ENCODE measurements around the gene PSIP1. TPM values are rescaled to one million over a fixed set of nuclear protein-coding genes. Genes with fewer than 3 reads are reported as not detected.

The PSIP1 gene
- total RNA-seq, 1 experiment from 2014 or later: 56.2 TPM

DNA sequence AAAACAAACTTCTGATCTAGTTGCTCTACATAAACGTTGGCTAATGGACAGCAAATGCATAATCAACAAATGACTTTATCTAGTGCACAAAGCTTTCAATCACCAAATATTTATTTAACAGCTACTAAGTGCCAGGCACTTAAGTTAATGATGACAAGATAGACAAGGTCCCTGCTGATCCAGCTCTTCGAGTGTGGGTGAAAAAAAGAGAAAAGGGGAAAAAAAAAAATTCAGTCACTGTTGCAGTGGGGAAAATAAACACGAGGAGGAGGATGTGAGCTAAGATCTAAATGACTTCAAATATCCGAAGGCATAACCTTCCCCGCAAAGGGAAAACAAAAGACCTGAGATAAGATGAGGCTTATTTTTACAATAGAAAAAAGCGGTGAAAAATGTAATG, 9.6 kb downstream of the PSIP1 start:
- Mint-ChIP-seq H3K4me3 (ENCODE audit: low read depth, unreplicated experiment) (no peak overlapping the region), H3K27ac (ENCODE audit: unreplicated experiment) (no peak overlapping the region), H3K9me3 (ENCODE audit: low read depth, unreplicated experiment) (no peaks in the 10 kb centered on the region), H3K36me3 (ENCODE audit: insufficient read depth, unreplicated experiment) (peaks cover 4% of the 10 kb centered on the region), H3K4me1 (ENCODE audit: low read depth, unreplicated experiment) (no peaks in the 10 kb centered on the region), H3K27me3 (ENCODE audit: unreplicated experiment) (no peaks in the 10 kb centered on the region)
- CTCF ChIA-PET: interaction anchor here (0.6 kb wide), 1 partner anchor 69 kb away, joined by 3 read pairs; no protein-coding TSS in a partner anchor
- no TSS peak for BruUV-seq (replicated peaks)
- TF ChIP-seq, protein P1, sequence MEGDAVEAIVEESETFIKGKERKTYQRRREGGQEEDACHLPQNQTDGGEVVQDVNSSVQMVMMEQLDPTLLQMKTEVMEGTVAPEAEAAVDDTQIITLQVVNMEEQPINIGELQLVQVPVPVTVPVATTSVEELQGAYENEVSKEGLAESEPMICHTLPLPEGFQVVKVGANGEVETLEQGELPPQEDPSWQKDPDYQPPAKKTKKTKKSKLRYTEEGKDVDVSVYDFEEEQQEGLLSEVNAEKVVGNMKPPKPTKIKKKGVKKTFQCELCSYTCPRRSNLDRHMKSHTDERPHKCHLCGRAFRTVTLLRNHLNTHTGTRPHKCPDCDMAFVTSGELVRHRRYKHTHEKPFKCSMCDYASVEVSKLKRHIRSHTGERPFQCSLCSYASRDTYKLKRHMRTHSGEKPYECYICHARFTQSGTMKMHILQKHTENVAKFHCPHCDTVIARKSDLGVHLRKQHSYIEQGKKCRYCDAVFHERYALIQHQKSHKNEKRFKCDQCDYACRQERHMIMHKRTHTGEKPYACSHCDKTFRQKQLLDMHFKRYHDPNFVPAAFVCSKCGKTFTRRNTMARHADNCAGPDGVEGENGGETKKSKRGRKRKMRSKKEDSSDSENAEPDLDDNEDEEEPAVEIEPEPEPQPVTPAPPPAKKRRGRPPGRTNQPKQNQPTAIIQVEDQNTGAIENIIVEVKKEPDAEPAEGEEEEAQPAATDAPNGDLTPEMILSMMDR (IDR thresholded peaks at IDR 0.05; ENCODE audit: unreplicated experiment): no peak
- intact Hi-C loops (cut with micrococcal nuclease; ENCODE audit: unreplicated experiment): no loop called here
- no peak for DNase-seq

DNA sequence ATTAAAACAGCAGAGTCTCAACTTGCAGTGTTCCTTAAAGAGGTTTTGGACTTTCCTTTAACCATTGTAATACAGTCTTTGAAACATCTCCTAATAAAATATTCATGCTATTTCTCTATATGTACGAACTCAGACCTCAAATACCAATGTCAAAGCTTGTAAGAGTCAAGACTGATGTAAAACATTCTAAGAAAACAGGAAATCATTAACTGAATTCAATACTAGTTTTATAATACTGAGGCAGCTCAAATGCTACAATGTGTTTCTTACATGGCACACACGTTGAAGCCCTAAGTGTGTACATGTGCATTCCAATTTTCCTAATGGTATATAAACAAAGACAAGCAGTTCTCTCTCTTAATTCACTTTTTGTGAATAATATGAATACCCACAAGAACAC, 11.6 kb downstream of the PSIP1 start:
- no TSS peak for BruUV-seq (replicated peaks)
- no peak overlapping the region for H3K4me3 Mint-ChIP-seq (ENCODE audit: low read depth, unreplicated experiment)
- H3K4me1 Mint-ChIP-seq (ENCODE audit: low read depth, unreplicated experiment): no peaks in the 10 kb centered on the region
- TF ChIP-seq, protein P1 (IDR thresholded peaks at IDR 0.05; ENCODE audit: unreplicated experiment): no peak
- intact Hi-C loops (cut with micrococcal nuclease; ENCODE audit: unreplicated experiment): no loop called here
- no peaks in the 10 kb centered on the region for H3K9me3 Mint-ChIP-seq (ENCODE audit: low read depth, unreplicated experiment)
- CTCF ChIA-PET: no interaction called here
- no peak overlapping the region for H3K27ac Mint-ChIP-seq (ENCODE audit: unreplicated experiment)
- no peaks in the 10 kb centered on the region for H3K27me3 Mint-ChIP-seq (ENCODE audit: unreplicated experiment)
- H3K36me3 Mint-ChIP-seq (ENCODE audit: insufficient read depth, unreplicated experiment): peaks cover 4% of the 10 kb centered on the region
- DNase-seq: no peak

DNA sequence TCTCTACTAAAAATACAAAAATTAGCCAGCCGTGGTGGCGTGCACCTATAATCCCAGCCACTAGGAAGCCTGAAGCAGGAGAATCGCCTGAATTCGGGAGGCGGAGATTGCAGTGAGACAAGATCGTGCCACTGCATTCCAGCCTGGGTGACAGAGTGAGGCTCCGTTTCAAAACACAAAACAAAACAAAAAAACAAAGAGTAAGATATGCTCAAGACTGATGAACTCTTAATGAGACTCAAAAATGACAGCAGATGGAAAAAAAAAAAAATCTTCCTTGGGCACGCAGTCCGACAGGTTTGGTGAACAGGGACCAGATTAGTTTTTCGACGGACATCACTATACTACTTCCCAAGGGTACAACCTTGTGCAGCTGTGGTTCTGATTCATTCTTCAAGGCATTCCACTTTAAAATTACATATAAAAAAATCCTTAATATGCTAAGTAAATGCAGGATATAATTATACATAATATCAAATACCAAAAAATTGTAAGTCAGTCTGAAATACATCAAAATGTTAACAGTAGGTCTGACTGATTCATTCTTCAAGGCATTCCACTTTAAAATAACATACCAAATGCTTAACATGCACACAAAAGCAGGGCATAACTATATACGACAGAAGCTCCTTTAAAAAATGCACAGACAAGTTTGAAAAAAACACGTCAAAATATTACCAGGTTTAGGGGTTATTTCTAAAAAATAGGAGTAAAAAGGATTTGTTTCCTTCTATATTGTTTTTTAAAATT, 12.3 kb downstream of the PSIP1 start:
- peaks cover 4% of the 10 kb centered on the region for H3K36me3 Mint-ChIP-seq (ENCODE audit: insufficient read depth, unreplicated experiment)
- intact Hi-C loops (cut with micrococcal nuclease; ENCODE audit: unreplicated experiment): no loop called here
- no peak overlapping the region for H3K27ac Mint-ChIP-seq (ENCODE audit: unreplicated experiment)
- TF ChIP-seq, protein P1 (IDR thresholded peaks at IDR 0.05; ENCODE audit: unreplicated experiment): no peak
- H3K4me1 Mint-ChIP-seq (ENCODE audit: low read depth, unreplicated experiment): no peaks in the 10 kb centered on the region
- no peaks in the 10 kb centered on the region for H3K27me3 Mint-ChIP-seq (ENCODE audit: unreplicated experiment)
- no peak for DNase-seq
- no peaks in the 10 kb centered on the region for H3K9me3 Mint-ChIP-seq (ENCODE audit: low read depth, unreplicated experiment)
- BruUV-seq (replicated peaks): no TSS peak
- CTCF ChIA-PET: no interaction called here
- no peak overlapping the region for H3K4me3 Mint-ChIP-seq (ENCODE audit: low read depth, unreplicated experiment)

DNA sequence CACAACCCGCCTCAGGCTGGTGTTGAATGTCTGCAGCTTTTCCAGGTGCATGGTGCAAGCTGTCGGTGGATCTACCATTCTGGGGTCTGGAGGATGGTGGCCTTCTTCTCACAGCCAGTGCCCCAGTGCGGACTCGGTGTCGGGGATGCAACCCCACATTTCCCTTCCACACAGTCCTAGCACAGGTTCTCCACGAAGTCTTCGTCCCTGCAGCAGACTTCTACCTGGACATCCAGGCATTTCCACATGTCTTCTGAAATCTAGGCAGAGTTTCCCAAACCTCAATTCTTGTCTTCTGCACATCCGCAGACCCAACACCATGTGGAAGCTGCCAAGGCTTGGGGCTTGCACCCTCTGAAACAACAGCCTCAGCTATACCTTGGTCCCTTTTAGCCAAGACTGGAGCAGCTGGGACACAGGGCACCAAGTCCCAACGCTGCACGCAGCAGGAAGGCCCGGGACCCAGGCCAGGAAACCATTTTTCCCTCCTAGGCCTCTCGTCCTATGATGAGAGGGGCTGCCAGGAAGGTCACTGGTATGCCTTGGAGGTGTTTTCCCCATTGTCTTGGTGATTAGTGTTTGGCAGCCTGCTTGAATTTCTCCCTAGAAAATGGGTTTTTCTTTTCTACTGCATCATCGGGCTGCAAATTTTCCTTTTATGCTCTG, 18.2 kb downstream of the PSIP1 start:
- H3K36me3 Mint-ChIP-seq (ENCODE audit: insufficient read depth, unreplicated experiment): no peaks in the 10 kb centered on the region
- H3K27me3 Mint-ChIP-seq (ENCODE audit: unreplicated experiment): no peaks in the 10 kb centered on the region
- H3K4me3 Mint-ChIP-seq (ENCODE audit: low read depth, unreplicated experiment): no peak overlapping the region
- no peaks in the 10 kb centered on the region for H3K4me1 Mint-ChIP-seq (ENCODE audit: low read depth, unreplicated experiment)
- CTCF ChIA-PET: no interaction called here
- H3K9me3 Mint-ChIP-seq (ENCODE audit: low read depth, unreplicated experiment): no peaks in the 10 kb centered on the region
- BruUV-seq (replicated peaks): no TSS peak
- no peak overlapping the region for H3K27ac Mint-ChIP-seq (ENCODE audit: unreplicated experiment)
- DNase-seq: no peak
- TF ChIP-seq, protein P1 (IDR thresholded peaks at IDR 0.05; ENCODE audit: unreplicated experiment): no peak
- intact Hi-C loops (cut with micrococcal nuclease; ENCODE audit: unreplicated experiment): no loop called here
